GM18951 (cell line): ENCODE results near the gene ASRGL1.

Experiments used
- POLR2A ChIP-seq: IDR thresholded peaks from 4 replicates; pipeline ENCODE4 v1.6.1; 2011; ENCODE audit warnings: mild to moderate bottlenecking; ENCODE audit not compliant: insufficient read length, insufficient read depth; ENCODE audit errors: extremely low read depth
- in situ Hi-C: fragments of 300-500 bp; cut with MboI; formaldehyde crosslinking; loops from one replicate; pipeline ENCODE4 v1.12.0; 2022; ENCODE audit warnings: low sequenced_read_pairs, mixed read lengths, inconsistent platforms; ENCODE audit not compliant: unreplicated experiment

ASRGL1 gene

GRCh38 chr11:62392506-62392905, 55.3 kb downstream of the ASRGL1 start:
- in situ Hi-C loops, result loop anchor here (25.0 kb wide), 1 partner anchor 470 kb away; no protein-coding TSS in a partner anchor
- no peak for TF ChIP-seq POLR2A

GRCh38 chr11:62393061-62393611, 55.9 kb downstream of the ASRGL1 start:
- in situ Hi-C loops, result loop anchor here (25.0 kb wide), 1 partner anchor 469 kb away; no protein-coding TSS in a partner anchor
- TF ChIP-seq POLR2A, result no peak

- in situ Hi-C loops, result loop anchor here (25.0 kb wide), 1 partner anchor 469 kb away; no protein-coding TSS in a partner anchor
- TF ChIP-seq POLR2A, result no peak
Observed at GRCh38 chr11:62393735-62394134, 56.5 kb downstream of the ASRGL1 start.

GRCh38 chr11:62394825-62395538, 57.7 kb downstream of the ASRGL1 start:
- TF ChIP-seq POLR2A, result no peak
- in situ Hi-C loops, result loop anchor here (25.0 kb wide), 1 partner anchor 467 kb away; no protein-coding TSS in a partner anchor

- in situ Hi-C loops, result loop anchor here (25.0 kb wide), 1 partner anchor 466 kb away; no protein-coding TSS in a partner anchor
- TF ChIP-seq POLR2A, result no peak
Observed at GRCh38 chr11:62395885-62396551, 58.8 kb downstream of the ASRGL1 start.

- TF ChIP-seq POLR2A, result no peak
- in situ Hi-C loops, result loop anchor here (25.0 kb wide), 1 partner anchor 464 kb away; no protein-coding TSS in a partner anchor
Observed at GRCh38 chr11:62398011-62398994, 61.1 kb downstream of the ASRGL1 start.

GRCh38 chr11:62399172-62399877, 62.1 kb downstream of the ASRGL1 start:
- in situ Hi-C loops, result loop anchor here (25.0 kb wide), 1 partner anchor 463 kb away; no protein-coding TSS in a partner anchor
- no peak for TF ChIP-seq POLR2A

- TF ChIP-seq POLR2A, result no peak
- in situ Hi-C loops, result loop anchor here (25.0 kb wide), 1 partner anchor 462 kb away; no protein-coding TSS in a partner anchor
Observed at GRCh38 chr11:62399878-62400266, 62.6 kb downstream of the ASRGL1 start.

- in situ Hi-C loops, result no loop called here
Observed at GRCh38 chr11:62400281-62400680, 63.0 kb downstream of the ASRGL1 start.

GRCh38 chr11:62400760-62401159, 63.5 kb downstream of the ASRGL1 start:
- in situ Hi-C loops, result no loop called here

More at GRCh38 chr11:62400281-62400680, 63.0 kb downstream of the ASRGL1 start:
- no peak for TF ChIP-seq POLR2A

GRCh38 chr11:62401356-62401755, 64.1 kb downstream of the ASRGL1 start:
- no peak for TF ChIP-seq POLR2A
- in situ Hi-C loops, result no loop called here

More at GRCh38 chr11:62400760-62401159, 63.5 kb downstream of the ASRGL1 start:
- no peak for TF ChIP-seq POLR2A

- no peak for TF ChIP-seq POLR2A
- in situ Hi-C loops, result no loop called here
Observed at GRCh38 chr11:62401811-62402210, 64.6 kb downstream of the ASRGL1 start.
